Measurements from ENCODE around the gene TCOF1. TPM values are rescaled to one million over a fixed set of nuclear protein-coding genes. Genes with fewer than 3 reads are reported as not detected.

TCOF1 gene
- total and polyA plus RNA-seq, 2 donors (not counting 1 experiment from before 2014, with no cell fraction given) = 30.9 to 62.4 TPM

DNA sequence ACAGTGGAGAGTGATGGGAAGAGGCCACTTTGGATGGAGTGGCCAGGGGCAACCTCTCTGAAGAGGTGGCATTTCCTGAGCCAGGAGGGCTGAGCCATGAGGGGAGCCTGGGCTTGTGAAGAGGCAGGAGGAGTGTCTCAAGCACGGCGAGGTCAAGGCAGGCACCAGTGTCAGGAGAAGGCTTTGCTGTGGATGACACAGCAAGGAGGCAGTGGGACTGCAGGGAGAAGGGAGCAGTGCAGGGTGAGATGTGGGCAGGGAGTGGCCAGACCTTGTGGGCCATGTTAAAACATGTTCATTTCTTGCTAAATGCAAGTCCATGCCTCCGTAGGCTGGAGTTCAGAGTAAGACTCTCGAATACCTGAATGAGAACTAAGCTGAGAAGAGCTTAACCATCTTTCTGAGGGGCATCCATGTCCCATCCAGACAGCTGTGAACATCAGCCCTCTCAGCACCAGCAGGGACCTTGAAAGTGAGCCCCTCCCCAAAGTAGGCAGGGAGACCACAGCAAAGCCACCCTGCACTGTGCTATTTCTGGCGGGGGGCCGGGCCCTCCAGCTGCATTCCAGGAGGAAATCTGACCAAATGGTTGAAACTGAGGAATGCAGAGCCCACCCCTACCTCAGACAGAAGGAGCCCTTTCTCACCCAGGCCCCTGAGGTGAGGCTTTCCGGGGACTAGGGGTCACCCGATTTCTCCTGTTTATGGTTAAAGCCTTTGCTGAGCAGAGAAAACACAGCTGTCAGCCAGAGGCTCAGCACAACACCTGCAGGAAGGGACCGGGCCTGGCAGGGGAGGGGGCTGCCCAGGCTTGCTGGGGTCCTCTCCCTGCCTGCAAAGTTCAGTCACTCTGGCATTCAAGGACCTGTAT lies 38.6 kb upstream of the TCOF1 start:
- Histone ChIP-seq H3K27me3 (replicated peaks in 1 of 4; ENCODE audit: control extremely low read depth in 1 of 4, control insufficient read depth in 3 of 4, insufficient read depth in 4 of 4, low read length in 3 of 4) (no peaks in the 10 kb centered on the region), H3K79me2 (ENCODE audit: control insufficient read depth, insufficient read depth, low read length) (no peaks in the 10 kb centered on the region), H2AFZ (ENCODE audit: insufficient read depth, low read depth, low read length, poor library complexity, severe bottlenecking) (no peak overlapping the region), H3K4me2 (replicated peaks; ENCODE audit: low read depth, low read length, poor library complexity, severe bottlenecking) (no peak overlapping the region), H3K4me1 (ENCODE audit: control insufficient read depth in 2 of 2, insufficient read depth in 2 of 2, low read length in 2 of 2) (no peaks in the 10 kb centered on the region), H3K27ac (ENCODE audit: low read length in 2 of 2) (no peak overlapping the region), H4K20me1 (ENCODE audit: control insufficient read depth, insufficient read depth, low read length, poor library complexity, severe bottlenecking) (no peaks in the 10 kb centered on the region), H3K4me3 (ENCODE audit: control extremely low read depth in 1 of 5, extremely low read depth in 1 of 5, insufficient read depth in 1 of 5, low read depth in 2 of 5, low read length in 4 of 5) (no peak overlapping the region), H3K9me3 (ENCODE audit: control extremely low read depth in 1 of 3, control insufficient read depth in 2 of 3, insufficient read depth in 1 of 3, low read length in 2 of 3) (no peaks in the 10 kb centered on the region), H3K9ac (ENCODE audit: low read length) (no peak overlapping the region), H3K36me3 (replicated peaks in 1 of 2; ENCODE audit: control extremely low read depth in 1 of 2, control insufficient read depth in 1 of 2, extremely low read depth in 1 of 2, insufficient read depth in 2 of 2, low read length in 1 of 2) (no peaks in the 10 kb centered on the region)
- H3K4me1 Mint-ChIP-seq = no peaks in the 10 kb centered on the region
- no peak overlapping the region for H3K4me3 Mint-ChIP-seq
- intact Hi-C loops (cut with micrococcal nuclease) = no loop called here
- ChIA-PET POLR2A (no interaction called here), CTCF (no interaction called here)
- no peaks in the 10 kb centered on the region for H3K9me3 Mint-ChIP-seq (ENCODE audit: insufficient read depth)
- no peak overlapping the region for H3K27ac Mint-ChIP-seq
- ATAC-seq (ENCODE audit: low read depth) (no peak), DNase-seq (no peak)
- peaks cover 14% of the 10 kb centered on the region for H3K27me3 Mint-ChIP-seq
- WGBS (ENCODE audit: insufficient coverage) = 95% methylated on average over 9 of the region's 9 CpGs
- TF ChIP-seq, protein P1, sequence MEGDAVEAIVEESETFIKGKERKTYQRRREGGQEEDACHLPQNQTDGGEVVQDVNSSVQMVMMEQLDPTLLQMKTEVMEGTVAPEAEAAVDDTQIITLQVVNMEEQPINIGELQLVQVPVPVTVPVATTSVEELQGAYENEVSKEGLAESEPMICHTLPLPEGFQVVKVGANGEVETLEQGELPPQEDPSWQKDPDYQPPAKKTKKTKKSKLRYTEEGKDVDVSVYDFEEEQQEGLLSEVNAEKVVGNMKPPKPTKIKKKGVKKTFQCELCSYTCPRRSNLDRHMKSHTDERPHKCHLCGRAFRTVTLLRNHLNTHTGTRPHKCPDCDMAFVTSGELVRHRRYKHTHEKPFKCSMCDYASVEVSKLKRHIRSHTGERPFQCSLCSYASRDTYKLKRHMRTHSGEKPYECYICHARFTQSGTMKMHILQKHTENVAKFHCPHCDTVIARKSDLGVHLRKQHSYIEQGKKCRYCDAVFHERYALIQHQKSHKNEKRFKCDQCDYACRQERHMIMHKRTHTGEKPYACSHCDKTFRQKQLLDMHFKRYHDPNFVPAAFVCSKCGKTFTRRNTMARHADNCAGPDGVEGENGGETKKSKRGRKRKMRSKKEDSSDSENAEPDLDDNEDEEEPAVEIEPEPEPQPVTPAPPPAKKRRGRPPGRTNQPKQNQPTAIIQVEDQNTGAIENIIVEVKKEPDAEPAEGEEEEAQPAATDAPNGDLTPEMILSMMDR (IDR thresholded peaks at IDR 0.05) = no peak
- no peak for TF ChIP-seq EZH2 (IDR thresholded peaks at IDR 0.05; ENCODE audit: borderline replicate concordance, insufficient read depth, low read depth, low read length, poor library complexity, severe bottlenecking)

DNA sequence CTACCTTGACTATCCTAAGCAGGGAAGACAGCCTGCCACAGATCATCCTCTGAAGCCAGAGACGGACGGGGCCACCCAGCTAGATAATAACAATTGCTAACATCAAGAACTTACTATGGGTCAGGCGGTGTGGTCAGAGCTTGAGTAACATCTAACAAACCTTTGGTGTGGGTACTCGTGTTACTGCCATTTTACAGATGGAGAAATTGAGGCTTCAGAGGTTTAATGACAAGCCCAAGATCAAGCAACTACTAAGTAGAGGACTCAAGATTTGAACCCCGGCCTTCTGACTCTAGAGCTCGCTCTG lies 38.1 kb upstream of the TCOF1 start:
- CTCF ChIA-PET = interaction anchor here (0.7 kb wide), 1 partner anchor 226 kb away, joined by 3 read pairs; no protein-coding TSS in a partner anchor
- TF ChIP-seq, protein P1 (IDR thresholded peaks at IDR 0.05) = no peak
- TF ChIP-seq EZH2 (IDR thresholded peaks at IDR 0.05; ENCODE audit: borderline replicate concordance, insufficient read depth, low read depth, low read length, poor library complexity, severe bottlenecking) = no peak

More for the DNA sequence above, 38.1 kb upstream of the TCOF1 start:
- Histone ChIP-seq H3K36me3 (replicated peaks in 1 of 2; ENCODE audit: control extremely low read depth in 1 of 2, control insufficient read depth in 1 of 2, extremely low read depth in 1 of 2, insufficient read depth in 2 of 2, low read length in 1 of 2) (no peaks in the 10 kb centered on the region), H2AFZ (ENCODE audit: insufficient read depth, low read depth, low read length, poor library complexity, severe bottlenecking) (no peak overlapping the region), H3K4me1 (ENCODE audit: control insufficient read depth in 2 of 2, insufficient read depth in 2 of 2, low read length in 2 of 2) (no peaks in the 10 kb centered on the region), H3K79me2 (ENCODE audit: control insufficient read depth, insufficient read depth, low read length) (no peaks in the 10 kb centered on the region), H3K4me2 (replicated peaks; ENCODE audit: low read depth, low read length, poor library complexity, severe bottlenecking) (no peak overlapping the region), H3K27ac (ENCODE audit: low read length in 2 of 2) (no peak overlapping the region), H4K20me1 (ENCODE audit: control insufficient read depth, insufficient read depth, low read length, poor library complexity, severe bottlenecking) (no peaks in the 10 kb centered on the region), H3K9me3 (ENCODE audit: control extremely low read depth in 1 of 3, control insufficient read depth in 2 of 3, insufficient read depth in 1 of 3, low read length in 2 of 3) (no peaks in the 10 kb centered on the region), H3K9ac (ENCODE audit: low read length) (no peak overlapping the region), H3K27me3 (replicated peaks in 1 of 4; ENCODE audit: control extremely low read depth in 1 of 4, control insufficient read depth in 3 of 4, insufficient read depth in 4 of 4, low read length in 3 of 4) (no peaks in the 10 kb centered on the region), H3K4me3 (ENCODE audit: control extremely low read depth in 1 of 5, extremely low read depth in 1 of 5, insufficient read depth in 1 of 5, low read depth in 2 of 5, low read length in 4 of 5) (no peak overlapping the region)
- intact Hi-C loops (cut with micrococcal nuclease) = no loop called here
- ATAC-seq (ENCODE audit: low read depth) (no peak), DNase-seq (no peak)
- H3K4me1 Mint-ChIP-seq = no peaks in the 10 kb centered on the region
- no peak overlapping the region for H3K4me3 Mint-ChIP-seq
- WGBS (ENCODE audit: insufficient coverage) = 96% methylated on average over 4 of the region's 6 CpGs
- no peaks in the 10 kb centered on the region for H3K9me3 Mint-ChIP-seq (ENCODE audit: insufficient read depth)
- POLR2A ChIA-PET = no interaction called here
- peaks cover 10% of the 10 kb centered on the region for H3K27me3 Mint-ChIP-seq
- H3K27ac Mint-ChIP-seq = no peak overlapping the region
